ENCODE results near the gene HOXD3.

Gene HOXD3

DNA sequence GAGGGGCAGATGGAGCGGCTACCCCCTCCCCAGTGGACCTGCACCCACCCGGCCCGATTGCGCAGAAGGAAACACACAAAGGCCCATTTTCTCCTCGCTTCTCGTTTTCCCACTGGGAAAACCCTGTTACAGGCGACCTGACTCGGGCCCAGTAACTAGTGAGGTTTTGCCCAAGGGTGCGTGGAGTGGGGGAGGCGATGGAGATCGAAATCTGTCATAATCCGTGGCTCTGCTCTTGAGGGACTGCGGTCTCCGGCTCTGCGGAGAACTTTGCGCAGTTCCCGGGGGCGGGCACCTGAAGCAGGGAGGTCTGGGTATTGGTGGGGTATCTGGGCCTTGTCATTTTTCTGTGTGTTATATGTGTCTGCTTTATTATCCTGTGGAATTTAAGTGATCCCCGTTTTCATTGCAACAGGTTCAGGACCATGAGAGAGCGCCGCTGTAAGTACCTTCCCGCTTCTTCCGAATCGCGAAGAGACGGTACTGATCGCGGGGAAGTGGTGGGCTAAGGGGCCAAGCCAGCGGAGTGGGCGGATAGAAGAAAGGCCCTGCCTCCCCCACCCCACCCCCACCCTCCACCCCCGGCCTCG lies 9.8 kb upstream of the HOXD3 start:
- Histone ChIP-seq H3K79me2 (ENCODE audit: insufficient read depth, low read length) (no peaks in the 10 kb centered on the region), H3K27me3 (ENCODE audit: insufficient read depth, low read length, poor library complexity) (no peaks in the 10 kb centered on the region), H3K27ac (ENCODE audit: low read length) (no peak overlapping the region), H3K4me2 (ENCODE audit: insufficient read depth, low read length) (no peak overlapping the region), H2AFZ (ENCODE audit: low read depth, low read length) (no peak overlapping the region), H3K9me3 (ENCODE audit: insufficient read depth, low read length, severe bottlenecking) (no peaks in the 10 kb centered on the region), H3K9ac (ENCODE audit: low read depth, low read length) (no peak overlapping the region), H4K20me1 (ENCODE audit: insufficient read depth, low read length) (no peaks in the 10 kb centered on the region), H3K4me3 (ENCODE audit: low read depth in 1 of 2, low read length in 2 of 2) (no peak overlapping the region), H3K36me3 (ENCODE audit: insufficient read depth, low read length) (no peaks in the 10 kb centered on the region), H3K4me1 (ENCODE audit: insufficient read depth, low read length) (no peaks in the 10 kb centered on the region)
- no peak for DNase-seq
- ATAC-seq (ENCODE audit: insufficient read depth, low read depth): no peak
- no peak for TF ChIP-seq EZH2 (IDR thresholded peaks at IDR 0.05; ENCODE audit: borderline replicate concordance, low read depth, low read length, severe bottlenecking)
- TF ChIP-seq, protein P1, sequence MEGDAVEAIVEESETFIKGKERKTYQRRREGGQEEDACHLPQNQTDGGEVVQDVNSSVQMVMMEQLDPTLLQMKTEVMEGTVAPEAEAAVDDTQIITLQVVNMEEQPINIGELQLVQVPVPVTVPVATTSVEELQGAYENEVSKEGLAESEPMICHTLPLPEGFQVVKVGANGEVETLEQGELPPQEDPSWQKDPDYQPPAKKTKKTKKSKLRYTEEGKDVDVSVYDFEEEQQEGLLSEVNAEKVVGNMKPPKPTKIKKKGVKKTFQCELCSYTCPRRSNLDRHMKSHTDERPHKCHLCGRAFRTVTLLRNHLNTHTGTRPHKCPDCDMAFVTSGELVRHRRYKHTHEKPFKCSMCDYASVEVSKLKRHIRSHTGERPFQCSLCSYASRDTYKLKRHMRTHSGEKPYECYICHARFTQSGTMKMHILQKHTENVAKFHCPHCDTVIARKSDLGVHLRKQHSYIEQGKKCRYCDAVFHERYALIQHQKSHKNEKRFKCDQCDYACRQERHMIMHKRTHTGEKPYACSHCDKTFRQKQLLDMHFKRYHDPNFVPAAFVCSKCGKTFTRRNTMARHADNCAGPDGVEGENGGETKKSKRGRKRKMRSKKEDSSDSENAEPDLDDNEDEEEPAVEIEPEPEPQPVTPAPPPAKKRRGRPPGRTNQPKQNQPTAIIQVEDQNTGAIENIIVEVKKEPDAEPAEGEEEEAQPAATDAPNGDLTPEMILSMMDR (IDR thresholded peaks at IDR 0.05; ENCODE audit: borderline replicate concordance, extremely low read depth, low read length, poor library complexity, severe bottlenecking): no peak

- Histone ChIP-seq H3K9ac (ENCODE audit: low read depth, low read length) (no peak overlapping the region), H3K79me2 (ENCODE audit: insufficient read depth, low read length) (no peaks in the 10 kb centered on the region), H3K4me1 (ENCODE audit: insufficient read depth, low read length) (no peaks in the 10 kb centered on the region), H3K4me3 (ENCODE audit: low read depth in 1 of 2, low read length in 2 of 2) (no peak overlapping the region), H3K4me2 (ENCODE audit: insufficient read depth, low read length) (no peak overlapping the region), H3K27me3 (ENCODE audit: insufficient read depth, low read length, poor library complexity) (no peaks in the 10 kb centered on the region), H3K9me3 (ENCODE audit: insufficient read depth, low read length, severe bottlenecking) (no peaks in the 10 kb centered on the region), H3K36me3 (ENCODE audit: insufficient read depth, low read length) (no peaks in the 10 kb centered on the region), H4K20me1 (ENCODE audit: insufficient read depth, low read length) (no peaks in the 10 kb centered on the region), H3K27ac (ENCODE audit: low read length) (no peak overlapping the region), H2AFZ (ENCODE audit: low read depth, low read length) (no peak overlapping the region)
- ATAC-seq (ENCODE audit: insufficient read depth, low read depth): no peak
- TF ChIP-seq, protein P1 (IDR thresholded peaks at IDR 0.05; ENCODE audit: borderline replicate concordance, extremely low read depth, low read length, poor library complexity, severe bottlenecking): no peak
- no peak for TF ChIP-seq EZH2 (IDR thresholded peaks at IDR 0.05; ENCODE audit: borderline replicate concordance, low read depth, low read length, severe bottlenecking)
- no peak for DNase-seq
Observed at GRCh38 chr2:176147800-176148496, 9.2 kb upstream of the HOXD3 start.

GRCh38 chr2:176148751-176149421 lies 8.2 kb upstream of the HOXD3 start:
- no peak for ATAC-seq (ENCODE audit: insufficient read depth, low read depth)
- Histone ChIP-seq H2AFZ (ENCODE audit: low read depth, low read length) (no peak overlapping the region), H3K27me3 (ENCODE audit: insufficient read depth, low read length, poor library complexity) (no peaks in the 10 kb centered on the region), H4K20me1 (ENCODE audit: insufficient read depth, low read length) (no peaks in the 10 kb centered on the region), H3K4me2 (ENCODE audit: insufficient read depth, low read length) (no peak overlapping the region), H3K4me3 (ENCODE audit: low read depth in 1 of 2, low read length in 2 of 2) (no peak overlapping the region), H3K4me1 (ENCODE audit: insufficient read depth, low read length) (no peaks in the 10 kb centered on the region), H3K79me2 (ENCODE audit: insufficient read depth, low read length) (no peaks in the 10 kb centered on the region), H3K9me3 (ENCODE audit: insufficient read depth, low read length, severe bottlenecking) (no peaks in the 10 kb centered on the region), H3K36me3 (ENCODE audit: insufficient read depth, low read length) (no peaks in the 10 kb centered on the region), H3K27ac (ENCODE audit: low read length) (no peak overlapping the region), H3K9ac (ENCODE audit: low read depth, low read length) (no peak overlapping the region)
- DNase-seq: no peak
- no peak for TF ChIP-seq EZH2 (IDR thresholded peaks at IDR 0.05; ENCODE audit: borderline replicate concordance, low read depth, low read length, severe bottlenecking)
- TF ChIP-seq, protein P1 (IDR thresholded peaks at IDR 0.05; ENCODE audit: borderline replicate concordance, extremely low read depth, low read length, poor library complexity, severe bottlenecking): no peak
